A549 (cell line): Measurements from ENCODE around the gene KRT8.
A peak's percentile ranks its signal among the peaks of the same experiment; 100 is the strongest.

Experiments
- KDM5A ChIP-seq: fragments of 200-600 bp; sonication (generic); IDR thresholded peaks from 2 replicates; pipeline ENCODE4 v1.6.1; 2016; ENCODE audit warnings: antibody characterized with exemption, mild to moderate bottlenecking
- TF ChIP-seq, protein P1 (sequence below): fragments of >200 bp; sonication (Bioruptor Twin); formaldehyde crosslinking; IDR thresholded peaks from 3 replicates; pipeline ENCODE4 v1.5.1; 2016

DNA sequence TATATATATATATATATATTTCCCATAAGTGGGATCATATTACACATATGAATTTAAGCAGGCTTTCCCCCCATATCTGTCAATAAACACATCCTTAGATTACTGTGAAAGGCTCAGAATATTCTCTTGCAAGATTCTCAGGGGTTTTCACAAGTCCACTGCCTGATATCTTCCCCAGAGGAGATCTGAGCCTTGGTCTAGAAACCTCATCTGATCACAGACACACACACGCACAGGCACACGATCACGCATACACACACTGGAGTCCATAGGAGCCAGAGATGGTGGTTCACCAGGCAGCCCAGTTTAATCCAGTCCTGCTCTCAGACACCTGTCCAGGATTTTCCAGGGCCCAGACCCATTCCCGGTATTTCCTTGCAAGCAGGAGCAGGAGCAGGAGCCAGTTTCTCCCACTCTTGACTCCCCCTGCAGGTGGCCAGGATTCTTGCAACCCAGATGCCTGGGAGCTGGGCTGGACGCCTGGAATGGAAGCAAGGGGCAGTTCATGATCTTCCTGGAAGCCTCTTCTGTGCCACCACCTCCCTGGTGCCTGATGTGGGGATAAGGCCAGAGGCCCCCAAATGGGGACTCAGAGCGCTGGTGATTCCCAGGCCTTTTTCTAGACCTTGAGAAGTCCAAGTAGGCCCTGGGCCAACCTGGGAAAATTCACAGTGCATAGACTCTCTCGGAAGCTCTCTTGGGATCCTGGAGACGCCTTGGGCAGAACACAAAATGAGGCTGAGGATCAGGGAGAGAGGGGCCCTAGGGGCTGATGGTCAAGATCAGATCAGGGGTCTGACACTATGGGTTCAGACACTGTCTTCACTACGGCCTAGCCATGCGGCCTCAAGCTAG is 39.6 kb downstream of the KRT8 start:
- TF ChIP-seq, protein P1, sequence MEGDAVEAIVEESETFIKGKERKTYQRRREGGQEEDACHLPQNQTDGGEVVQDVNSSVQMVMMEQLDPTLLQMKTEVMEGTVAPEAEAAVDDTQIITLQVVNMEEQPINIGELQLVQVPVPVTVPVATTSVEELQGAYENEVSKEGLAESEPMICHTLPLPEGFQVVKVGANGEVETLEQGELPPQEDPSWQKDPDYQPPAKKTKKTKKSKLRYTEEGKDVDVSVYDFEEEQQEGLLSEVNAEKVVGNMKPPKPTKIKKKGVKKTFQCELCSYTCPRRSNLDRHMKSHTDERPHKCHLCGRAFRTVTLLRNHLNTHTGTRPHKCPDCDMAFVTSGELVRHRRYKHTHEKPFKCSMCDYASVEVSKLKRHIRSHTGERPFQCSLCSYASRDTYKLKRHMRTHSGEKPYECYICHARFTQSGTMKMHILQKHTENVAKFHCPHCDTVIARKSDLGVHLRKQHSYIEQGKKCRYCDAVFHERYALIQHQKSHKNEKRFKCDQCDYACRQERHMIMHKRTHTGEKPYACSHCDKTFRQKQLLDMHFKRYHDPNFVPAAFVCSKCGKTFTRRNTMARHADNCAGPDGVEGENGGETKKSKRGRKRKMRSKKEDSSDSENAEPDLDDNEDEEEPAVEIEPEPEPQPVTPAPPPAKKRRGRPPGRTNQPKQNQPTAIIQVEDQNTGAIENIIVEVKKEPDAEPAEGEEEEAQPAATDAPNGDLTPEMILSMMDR = peak; percentile 77
- no peak for TF ChIP-seq KDM5A
